WI38 (cell line): ENCODE measurements around the gene PLB1.

Experiments used
- H3K4me3 ChIP-seq: 2 replicates; pipeline ENCODE4 v1.5.1; 2011; ENCODE audit warnings: low read depth, mild to moderate bottlenecking, control low read depth, low read length
- TF ChIP-seq, protein P1 (sequence below): IDR thresholded peaks from 2 replicates; pipeline ENCODE4 v1.5.1; 2012; ENCODE audit warnings: low read depth, mild to moderate bottlenecking, control low read depth, low read length

Gene PLB1

DNA sequence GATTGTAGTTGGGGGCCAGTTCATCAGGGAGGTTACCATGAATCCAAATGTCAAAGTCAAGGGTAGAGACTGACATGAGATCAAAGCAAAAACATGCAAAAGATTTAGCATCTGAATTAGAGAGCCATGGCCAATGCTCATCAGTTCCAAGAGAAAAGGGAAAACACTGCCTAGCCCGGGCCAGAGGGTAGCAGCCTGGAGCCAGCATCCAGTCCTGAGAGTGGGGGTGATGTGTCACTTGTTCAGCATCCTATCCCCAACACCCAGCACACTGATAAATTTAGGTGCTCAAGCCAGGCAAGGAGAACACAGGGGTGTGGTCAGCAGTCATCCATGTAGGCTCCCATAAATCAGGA is 178.8 kb downstream of the PLB1 start:
- TF ChIP-seq, protein P1, sequence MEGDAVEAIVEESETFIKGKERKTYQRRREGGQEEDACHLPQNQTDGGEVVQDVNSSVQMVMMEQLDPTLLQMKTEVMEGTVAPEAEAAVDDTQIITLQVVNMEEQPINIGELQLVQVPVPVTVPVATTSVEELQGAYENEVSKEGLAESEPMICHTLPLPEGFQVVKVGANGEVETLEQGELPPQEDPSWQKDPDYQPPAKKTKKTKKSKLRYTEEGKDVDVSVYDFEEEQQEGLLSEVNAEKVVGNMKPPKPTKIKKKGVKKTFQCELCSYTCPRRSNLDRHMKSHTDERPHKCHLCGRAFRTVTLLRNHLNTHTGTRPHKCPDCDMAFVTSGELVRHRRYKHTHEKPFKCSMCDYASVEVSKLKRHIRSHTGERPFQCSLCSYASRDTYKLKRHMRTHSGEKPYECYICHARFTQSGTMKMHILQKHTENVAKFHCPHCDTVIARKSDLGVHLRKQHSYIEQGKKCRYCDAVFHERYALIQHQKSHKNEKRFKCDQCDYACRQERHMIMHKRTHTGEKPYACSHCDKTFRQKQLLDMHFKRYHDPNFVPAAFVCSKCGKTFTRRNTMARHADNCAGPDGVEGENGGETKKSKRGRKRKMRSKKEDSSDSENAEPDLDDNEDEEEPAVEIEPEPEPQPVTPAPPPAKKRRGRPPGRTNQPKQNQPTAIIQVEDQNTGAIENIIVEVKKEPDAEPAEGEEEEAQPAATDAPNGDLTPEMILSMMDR = no peak

DNA sequence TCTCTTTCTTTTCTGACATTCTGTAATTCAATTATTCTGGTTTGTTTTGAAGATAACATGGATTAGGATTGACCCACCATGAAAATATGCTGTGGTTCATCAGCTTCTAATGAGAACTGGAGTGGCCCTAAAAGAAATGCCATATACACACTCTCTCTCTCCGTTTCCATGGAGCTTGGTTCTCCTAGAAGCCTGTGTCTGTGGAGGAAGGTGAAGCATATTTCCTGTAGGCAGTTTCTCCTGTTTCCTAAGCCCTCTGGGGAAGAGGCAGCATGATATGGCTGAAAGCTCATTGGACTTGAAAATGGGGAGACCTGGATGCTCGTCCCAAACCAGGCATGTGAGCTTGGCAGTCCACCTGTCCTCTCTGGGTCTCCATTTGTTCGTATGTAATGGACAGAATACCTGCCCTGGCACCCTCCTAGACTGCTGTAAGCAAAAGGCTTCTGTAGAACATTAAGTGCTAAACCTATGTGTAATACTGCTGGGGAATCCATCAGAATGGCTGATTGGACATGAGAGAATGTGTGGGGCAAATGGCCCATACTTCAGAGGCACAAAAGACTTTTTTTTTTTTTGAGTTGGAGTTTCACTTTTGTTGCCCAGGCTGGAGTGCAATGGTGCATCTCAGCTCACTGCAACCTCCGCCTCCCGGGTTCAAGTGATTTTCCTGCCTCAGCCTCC is 180.4 kb downstream of the PLB1 start:
- TF ChIP-seq, protein P1 = no peak
- no peak overlapping the region for H3K4me3 ChIP-seq

More for the DNA sequence above, 178.8 kb downstream of the PLB1 start:
- no peak overlapping the region for H3K4me3 ChIP-seq

DNA sequence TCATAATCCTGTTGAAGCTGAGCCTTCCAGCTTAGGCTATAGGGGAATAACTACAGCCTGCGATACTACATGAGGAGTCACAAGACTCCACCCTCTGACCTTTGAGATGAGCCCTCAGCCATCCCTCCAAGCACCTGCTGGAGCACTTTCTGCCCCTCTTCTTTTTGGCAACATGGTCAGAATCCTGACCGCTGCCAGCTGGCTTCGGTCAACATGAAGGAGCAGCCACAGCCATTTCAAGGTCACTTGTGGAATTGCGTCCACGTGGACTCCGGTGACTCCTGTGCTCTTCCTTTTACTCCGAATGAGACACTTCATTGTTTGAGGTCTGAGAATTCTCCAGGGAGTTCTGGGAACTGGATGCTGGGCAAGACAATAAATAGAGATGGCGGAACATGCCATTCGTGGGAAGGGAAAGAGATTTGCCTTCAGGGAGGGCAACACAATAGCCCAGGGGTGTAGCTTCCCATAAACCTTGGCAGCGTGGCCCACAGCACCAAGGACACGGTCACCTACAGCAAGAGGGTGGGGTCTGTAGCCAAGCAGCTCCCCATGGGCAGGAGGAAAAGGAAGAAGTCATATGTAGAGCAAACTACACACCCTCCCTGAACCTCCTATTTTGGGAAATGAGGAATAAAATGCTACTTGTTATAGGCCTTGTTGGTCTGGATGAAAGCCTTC is 182.5 kb downstream of the PLB1 start:
- no peak overlapping the region for H3K4me3 ChIP-seq
- TF ChIP-seq, protein P1 = no peak

DNA sequence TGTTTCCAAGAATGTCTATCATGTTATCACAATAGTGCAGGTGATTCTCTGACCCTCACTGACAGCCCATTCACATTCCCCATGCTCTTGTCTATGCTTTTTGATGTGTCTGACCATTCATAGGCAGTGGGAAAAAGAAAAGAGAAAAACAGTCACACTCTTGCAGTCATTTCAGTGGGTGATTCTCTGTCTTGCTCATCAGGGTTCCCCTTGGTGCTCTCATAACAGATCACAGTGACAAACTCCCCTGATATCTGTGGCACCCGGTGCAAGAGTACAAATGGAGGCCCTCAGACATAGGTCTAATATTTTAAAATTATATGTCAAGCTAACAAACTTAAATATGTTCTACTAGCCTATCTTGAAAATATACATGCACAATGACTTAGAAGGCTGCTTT is 183.1 kb downstream of the PLB1 start:
- TF ChIP-seq, protein P1 = no peak
- H3K4me3 ChIP-seq = no peak overlapping the region

DNA sequence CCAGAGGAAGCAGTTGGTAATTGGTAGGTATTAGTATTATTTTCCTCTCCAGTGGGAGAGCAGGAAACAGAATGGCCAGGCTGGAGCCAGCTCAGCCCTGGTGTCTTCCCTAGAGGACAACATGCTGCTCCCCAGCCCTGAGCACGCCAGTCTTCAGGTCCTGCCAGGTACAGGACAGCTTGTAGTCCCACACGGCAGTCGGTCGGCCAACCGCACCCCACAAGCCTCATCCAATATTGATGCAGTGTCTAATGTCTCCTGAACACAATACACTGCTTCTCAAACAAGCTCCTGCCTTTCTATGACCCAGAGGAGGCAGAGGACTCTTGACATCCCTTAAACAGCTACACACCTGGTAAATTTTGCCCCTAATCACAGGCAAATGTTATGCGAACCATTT is 184.8 kb downstream of the PLB1 start:
- TF ChIP-seq, protein P1 = no peak
- no peak overlapping the region for H3K4me3 ChIP-seq

DNA sequence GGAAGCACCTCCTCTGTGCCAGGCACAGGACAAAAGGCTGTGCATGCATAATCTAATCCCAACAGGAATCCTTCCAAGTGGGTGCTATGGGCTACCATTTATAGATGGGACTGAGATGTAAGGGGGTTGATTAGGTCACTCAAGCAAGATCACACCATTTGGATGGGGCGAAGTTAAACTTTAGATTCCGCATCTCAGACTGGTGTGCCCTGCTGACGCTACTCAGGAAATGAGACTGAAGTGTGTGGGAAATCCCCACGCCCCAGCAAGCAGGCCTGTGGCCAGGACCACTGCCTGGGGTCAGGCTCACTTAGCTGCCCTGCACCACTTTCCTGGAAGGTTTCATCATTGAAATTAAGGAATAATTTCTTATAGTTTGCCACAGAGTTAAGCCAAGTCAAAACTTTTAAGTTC is 185.3 kb downstream of the PLB1 start:
- TF ChIP-seq, protein P1 = no peak
- no peak overlapping the region for H3K4me3 ChIP-seq

DNA sequence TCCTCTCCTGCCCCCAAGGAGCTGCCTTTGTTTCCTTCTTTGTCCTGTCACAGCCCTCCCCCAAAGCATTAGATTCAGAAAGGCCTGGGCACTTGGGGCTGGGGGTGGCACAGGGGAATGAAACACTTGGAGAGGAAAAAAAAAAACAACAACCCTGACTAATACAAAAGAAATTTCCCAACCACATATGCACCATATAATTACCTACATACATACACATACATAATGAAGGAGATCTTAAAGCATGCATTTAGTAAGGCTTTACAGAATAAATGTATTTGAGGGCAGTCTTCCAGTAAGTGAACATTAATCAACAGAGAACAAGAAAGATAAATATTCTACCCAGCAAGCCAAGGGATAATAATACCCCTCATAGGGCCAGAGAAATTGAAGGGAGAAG is 185.7 kb downstream of the PLB1 start:
- TF ChIP-seq, protein P1 = no peak

More for the DNA sequence above, 185.7 kb downstream of the PLB1 start:
- H3K4me3 ChIP-seq = no peak overlapping the region
